ENCODE data around the gene LHX3.

GRCh38 chr9:136192289-136193126, 12.4 kb downstream of the LHX3 start:
- TF ChIP-seq ZBTB11 (tag by site-specific recombination; conservative IDR thresholded peaks at IDR 0.05; ENCODE audit: low read depth) (no peak), CTCF (tag by site-specific recombination; IDR thresholded peaks at IDR 0.05) (no peak), ZNF184 (tag by site-specific recombination; IDR thresholded peaks at IDR 0.05) (no peak), ZNF23 (tag by site-specific recombination; IDR thresholded peaks at IDR 0.05; ENCODE audit: borderline replicate concordance) (no peak), YY1 (tag by site-specific recombination; IDR thresholded peaks at IDR 0.05) (no peak)
